DND-41 (cell line): ENCODE results near the gene RIPOR3.

Experiments
- ATAC-seq: fragments of 200-7000 bp; cut with Tn5 transposase; 3 replicates; pipeline ENCODE4 v1.9.1; 2021; ENCODE audit warnings: low read depth; ENCODE audit not compliant: insufficient read depth
- DNase-seq: peaks from one replicate; pipeline ENCODE4 v3.0.0-alpha.2; 2020
- H2AFZ ChIP-seq: 2 replicates; pipeline ENCODE4 v1.6.0; 2012; ENCODE audit warnings: low read depth, low read length
- H3K27ac ChIP-seq: 2 replicates; pipeline ENCODE4 v1.5.1; 2012; ENCODE audit warnings: low read length, inconsistent platforms
- H3K27me3 ChIP-seq: fragments of 200-600 bp; sonication (generic); 2 replicates; pipeline ENCODE4 v1.6.0; 2012; ENCODE audit warnings: low read length, mild to moderate bottlenecking, inconsistent platforms; ENCODE audit not compliant: insufficient read depth, poor library complexity
- H3K36me3 ChIP-seq: 2 replicates; pipeline ENCODE4 v1.5.1; 2012; ENCODE audit warnings: low read length, inconsistent platforms; ENCODE audit not compliant: insufficient read depth
- H3K4me1 ChIP-seq: 2 replicates; pipeline ENCODE4 v1.5.1; 2012; ENCODE audit warnings: mild to moderate bottlenecking, low read length; ENCODE audit not compliant: insufficient read depth
- H3K4me2 ChIP-seq: 2 replicates; pipeline ENCODE4 v1.6.0; 2012; ENCODE audit warnings: mild to moderate bottlenecking, moderate library complexity, low read length, inconsistent platforms; ENCODE audit not compliant: insufficient read depth
- H3K4me3 ChIP-seq, 2 experiments: fragments of 200-600 bp in 1 of 2; shearing (Covaris generic) in 1 of 2; 2 replicates each; pipeline ENCODE4 v1.5.1; 2012 to 2016; ENCODE audit warnings: inconsistent platforms in 2 of 2, low read length in 2 of 2, mild to moderate bottlenecking in 2 of 2, low read depth in 1 of 2, moderate library complexity in 1 of 2
- H3K79me2 ChIP-seq: 2 replicates; pipeline ENCODE4 v1.6.0; 2012; ENCODE audit warnings: low read length, inconsistent platforms; ENCODE audit not compliant: insufficient read depth
- H3K9ac ChIP-seq: 2 replicates; pipeline ENCODE4 v1.6.0; 2012; ENCODE audit warnings: low read depth, mild to moderate bottlenecking, inconsistent platforms, low read length, moderate library complexity
- H3K9me3 ChIP-seq: 2 replicates; pipeline ENCODE4 v1.5.1; 2012; ENCODE audit warnings: low read length, moderate library complexity, mild to moderate bottlenecking, inconsistent platforms; ENCODE audit not compliant: insufficient read depth, severe bottlenecking
- H4K20me1 ChIP-seq: 2 replicates; pipeline ENCODE4 v1.6.0; 2012; ENCODE audit warnings: low read length; ENCODE audit not compliant: insufficient read depth
- EZH2 ChIP-seq: IDR thresholded peaks from 3 replicates; pipeline ENCODE4 v1.6.1; 2012; ENCODE audit warnings: borderline replicate concordance, low read depth, mild to moderate bottlenecking, moderate library complexity, low read length, inconsistent platforms; ENCODE audit not compliant: severe bottlenecking
- TF ChIP-seq, protein P1 (sequence below): IDR thresholded peaks from 2 replicates; pipeline ENCODE4 v1.5.1; 2012; ENCODE audit warnings: borderline replicate concordance, low read length, moderate library complexity, mild to moderate bottlenecking; ENCODE audit not compliant: poor library complexity, severe bottlenecking; ENCODE audit errors: extremely low read depth

Gene RIPOR3

DNA sequence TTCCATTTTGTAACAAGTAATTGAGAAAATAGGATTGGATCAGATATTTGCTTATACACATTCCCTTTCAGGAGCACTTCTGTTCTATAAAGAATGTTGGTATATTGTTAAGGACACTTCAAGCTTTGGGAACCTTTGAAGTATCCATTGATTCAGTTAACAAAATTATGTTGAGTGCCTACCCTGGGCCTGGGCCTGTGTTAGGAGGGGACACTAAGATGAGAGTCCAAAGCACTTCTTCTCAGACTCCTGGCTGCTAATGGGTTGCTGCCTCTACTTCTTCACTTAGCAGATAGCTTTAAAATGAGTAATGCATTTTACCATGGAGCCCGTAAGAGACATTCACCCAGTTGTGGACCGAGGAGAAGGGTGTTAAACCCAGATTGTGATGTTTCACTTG, 140.8 kb downstream of the RIPOR3 start:
- no peak overlapping the region for H3K4me3 ChIP-seq
- H4K20me1 ChIP-seq: peaks cover 36% of the 10 kb centered on the region
- no peaks in the 10 kb centered on the region for H3K9me3 ChIP-seq
- no peak for ATAC-seq
- DNase-seq: no peak
- H3K9ac ChIP-seq: no peak overlapping the region
- peaks cover 18% of the 10 kb centered on the region; the same call in 1 of the 2 replicates for H3K36me3 ChIP-seq
- H3K27ac ChIP-seq: no peak overlapping the region
- H3K4me1 ChIP-seq: no peaks in the 10 kb centered on the region
- TF ChIP-seq EZH2: no peak
- TF ChIP-seq, protein P1, sequence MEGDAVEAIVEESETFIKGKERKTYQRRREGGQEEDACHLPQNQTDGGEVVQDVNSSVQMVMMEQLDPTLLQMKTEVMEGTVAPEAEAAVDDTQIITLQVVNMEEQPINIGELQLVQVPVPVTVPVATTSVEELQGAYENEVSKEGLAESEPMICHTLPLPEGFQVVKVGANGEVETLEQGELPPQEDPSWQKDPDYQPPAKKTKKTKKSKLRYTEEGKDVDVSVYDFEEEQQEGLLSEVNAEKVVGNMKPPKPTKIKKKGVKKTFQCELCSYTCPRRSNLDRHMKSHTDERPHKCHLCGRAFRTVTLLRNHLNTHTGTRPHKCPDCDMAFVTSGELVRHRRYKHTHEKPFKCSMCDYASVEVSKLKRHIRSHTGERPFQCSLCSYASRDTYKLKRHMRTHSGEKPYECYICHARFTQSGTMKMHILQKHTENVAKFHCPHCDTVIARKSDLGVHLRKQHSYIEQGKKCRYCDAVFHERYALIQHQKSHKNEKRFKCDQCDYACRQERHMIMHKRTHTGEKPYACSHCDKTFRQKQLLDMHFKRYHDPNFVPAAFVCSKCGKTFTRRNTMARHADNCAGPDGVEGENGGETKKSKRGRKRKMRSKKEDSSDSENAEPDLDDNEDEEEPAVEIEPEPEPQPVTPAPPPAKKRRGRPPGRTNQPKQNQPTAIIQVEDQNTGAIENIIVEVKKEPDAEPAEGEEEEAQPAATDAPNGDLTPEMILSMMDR: no peak
- no peak overlapping the region for H3K4me2 ChIP-seq
- peaks cover 49% of the 10 kb centered on the region for H3K79me2 ChIP-seq
- H2AFZ ChIP-seq: no peak overlapping the region
- no peaks in the 10 kb centered on the region for H3K27me3 ChIP-seq

DNA sequence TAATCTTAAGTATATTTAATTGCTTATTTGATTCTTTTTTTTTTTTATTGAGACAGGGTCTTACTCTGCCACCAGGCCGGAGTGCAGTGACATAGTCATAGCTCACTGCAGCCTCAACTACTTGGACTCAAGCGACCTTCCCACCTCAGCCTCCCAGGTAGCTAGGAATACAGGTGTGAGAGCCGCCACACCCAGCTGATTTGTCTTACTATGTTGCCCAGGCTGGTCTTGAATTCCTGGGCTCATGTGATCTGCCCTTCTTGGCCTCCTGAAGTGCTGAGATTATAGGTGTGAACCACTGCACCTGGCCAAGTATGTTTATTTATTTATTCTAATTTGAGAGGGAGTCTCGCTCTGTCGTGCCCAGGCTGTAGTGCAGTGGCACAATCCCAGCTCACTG, 142.9 kb downstream of the RIPOR3 start:
- Histone ChIP-seq H3K36me3 (peaks cover 18% of the 10 kb centered on the region; the same call in 1 of the 2 replicates), H2AFZ (no peak overlapping the region), H3K27me3 (no peaks in the 10 kb centered on the region), H3K9ac (no peak overlapping the region), H3K4me2 (no peak overlapping the region), H3K27ac (no peak overlapping the region), H3K9me3 (no peaks in the 10 kb centered on the region), H4K20me1 (peaks cover 52% of the 10 kb centered on the region), H3K4me1 (no peaks in the 10 kb centered on the region), H3K79me2 (peaks cover 62% of the 10 kb centered on the region), H3K4me3 (no peak overlapping the region)
- no peak for TF ChIP-seq EZH2
- TF ChIP-seq, protein P1: no peak
- no peak for ATAC-seq
- DNase-seq: no peak

DNA sequence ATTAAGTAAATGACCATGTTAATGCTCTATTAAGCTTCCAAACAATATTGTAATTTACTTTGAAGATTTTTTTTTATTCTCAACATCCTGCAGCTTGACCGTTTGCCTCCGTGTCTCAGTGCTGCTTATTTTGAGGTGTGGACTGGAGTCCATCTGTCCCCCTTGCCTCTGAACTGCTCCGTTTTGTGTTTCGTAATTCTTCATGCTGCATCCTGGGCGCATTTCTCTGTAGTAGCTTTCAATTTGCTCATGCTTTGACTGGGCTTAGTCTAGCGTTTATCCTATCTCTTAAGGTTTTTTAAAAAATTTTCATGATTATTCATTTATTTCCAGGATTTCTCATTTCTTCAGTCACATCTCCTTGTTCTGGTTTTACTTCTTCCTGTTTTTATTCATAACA, 143.4 kb downstream of the RIPOR3 start:
- ATAC-seq (no peak), DNase-seq (no peak)
- no peak overlapping the region for H3K4me2 ChIP-seq
- H3K36me3 ChIP-seq: peaks cover 18% of the 10 kb centered on the region; the same call in 1 of the 2 replicates
- no peaks in the 10 kb centered on the region for H3K27me3 ChIP-seq
- peaks cover 63% of the 10 kb centered on the region for H3K79me2 ChIP-seq
- no peak overlapping the region for H2AFZ ChIP-seq
- TF ChIP-seq, protein P1: no peak
- no peak for TF ChIP-seq EZH2
- no peaks in the 10 kb centered on the region for H3K9me3 ChIP-seq
- H3K4me1 ChIP-seq: no peaks in the 10 kb centered on the region
- H3K9ac ChIP-seq: no peak overlapping the region
- H4K20me1 ChIP-seq: peaks cover 50% of the 10 kb centered on the region
- H3K27ac ChIP-seq: no peak overlapping the region
- H3K4me3 ChIP-seq: no peak overlapping the region
